HUES64 (cell line): ENCODE results near the gene PPP1R9B.
A peak's percentile ranks its signal among the peaks of the same experiment; 100 is the strongest.

Experiments used
- H3K27ac ChIP-seq: 2 replicates; pipeline ENCODE4 v1.7.0; 2013; ENCODE audit warnings: low read depth, low read length, inconsistent platforms
- H3K27me3 ChIP-seq: 2 replicates; pipeline ENCODE4 v1.6.1; 2013; ENCODE audit warnings: mild to moderate bottlenecking, low read length; ENCODE audit not compliant: insufficient read depth
- H3K36me3 ChIP-seq: 2 replicates; pipeline ENCODE4 v1.6.1; 2013; ENCODE audit warnings: mild to moderate bottlenecking, low read length; ENCODE audit not compliant: insufficient read depth
- H3K4me1 ChIP-seq: 2 replicates; pipeline ENCODE4 v1.6.1; 2013; ENCODE audit warnings: mild to moderate bottlenecking, low read length, moderate library complexity; ENCODE audit not compliant: insufficient read depth
- H3K4me3 ChIP-seq: 2 replicates; pipeline ENCODE4 v1.5.1; 2013; ENCODE audit warnings: mild to moderate bottlenecking, low read length, moderate library complexity
- H3K9ac ChIP-seq: 2 replicates; pipeline ENCODE4 v1.6.1; 2013; ENCODE audit warnings: mild to moderate bottlenecking, low read depth, low read length
- H3K9me3 ChIP-seq: 2 replicates; pipeline ENCODE4 v1.6.1; 2013; ENCODE audit warnings: low read depth, low read length; ENCODE audit not compliant: insufficient read depth
- WGBS: fragments of 150-250, 120-280 bp; methylation state at CpG from one replicate; pipeline ENCODE4 v1.1.7; 2013; ENCODE audit warnings: missing lambda C conversion rate; 5-methylcytosine and 5-hydroxymethylcytosine counted together

Gene PPP1R9B

DNA sequence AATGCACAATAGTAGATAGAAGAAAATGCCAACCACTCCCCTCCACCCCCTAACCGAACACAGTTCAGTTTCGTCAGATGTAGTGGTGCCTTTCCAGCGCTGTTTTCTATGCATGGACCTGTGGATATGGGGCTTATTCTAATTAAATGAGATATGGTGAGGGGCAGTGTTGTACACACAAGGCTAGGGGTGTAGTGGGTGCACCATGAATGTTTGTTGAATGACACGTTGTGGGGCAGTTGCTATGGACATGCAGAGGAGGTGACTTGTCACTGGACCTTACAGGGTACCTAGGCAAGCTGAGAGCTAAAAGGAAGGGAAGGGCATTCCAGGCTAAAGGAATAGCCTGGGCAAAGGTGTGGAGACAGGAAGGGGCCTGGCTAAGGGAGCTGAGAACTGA, 51.9 kb downstream of the PPP1R9B start:
- Histone ChIP-seq H3K9ac (no peak overlapping the region), H3K4me3 (no peak overlapping the region), H3K27me3 (no peaks in the 10 kb centered on the region), H3K4me1 (peaks cover 22% of the 10 kb centered on the region), H3K27ac (no peak overlapping the region), H3K9me3 (no peaks in the 10 kb centered on the region), H3K36me3 (0 out of 2 replicates have a peak, but pooled peaks cover 4% of the 10 kb centered on the region)
- 91% methylated on average over 4 of the region's 4 CpGs for WGBS

DNA sequence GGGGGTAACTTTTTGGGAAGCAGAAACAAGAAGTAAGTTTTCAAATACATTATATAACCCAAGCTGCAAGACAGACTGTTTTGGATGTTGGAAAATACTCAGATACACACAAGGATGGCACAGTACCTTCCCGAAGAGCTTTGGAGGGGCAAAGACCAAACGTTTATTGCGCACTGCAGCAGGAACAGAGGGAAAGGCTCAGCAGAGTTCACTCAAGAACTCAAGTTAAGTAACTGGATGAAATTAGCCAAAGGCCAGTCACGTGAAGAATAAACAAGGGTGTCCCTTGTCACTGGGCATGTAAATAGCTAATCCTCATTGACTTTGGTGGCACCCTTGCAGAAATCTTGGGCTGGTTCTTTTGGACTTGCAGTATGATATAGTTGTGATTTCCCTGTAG, 52.6 kb downstream of the PPP1R9B start:
- Histone ChIP-seq H3K36me3 (0 out of 2 replicates have a peak, but pooled peaks cover 4% of the 10 kb centered on the region), H3K9me3 (no peaks in the 10 kb centered on the region), H3K4me1 (peaks cover 22% of the 10 kb centered on the region), H3K9ac (no peak overlapping the region), H3K27me3 (no peaks in the 10 kb centered on the region), H3K27ac (no peak overlapping the region), H3K4me3 (no peak overlapping the region)
- 89% methylated on average over 4 of the region's 4 CpGs for WGBS

DNA sequence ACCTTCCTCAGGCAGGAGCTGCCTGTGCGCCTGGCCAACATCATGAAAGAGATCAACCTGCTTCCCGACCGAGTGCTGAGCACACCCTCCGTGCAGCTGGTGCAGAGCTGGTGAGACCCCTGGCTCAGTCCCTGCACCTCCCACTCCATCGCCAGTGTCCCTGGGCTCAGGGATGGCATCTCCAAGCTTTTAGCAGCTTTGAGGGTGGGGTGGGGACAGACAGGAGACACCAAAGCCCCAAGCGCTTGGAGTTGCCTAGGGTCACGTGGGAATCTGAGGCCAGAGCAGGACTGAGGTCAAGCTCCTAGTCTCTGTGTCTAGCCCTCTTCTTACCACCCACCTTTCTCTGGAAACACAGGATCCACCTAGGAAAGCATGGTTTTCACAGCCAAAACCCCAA, 53.0 kb downstream of the PPP1R9B start:
- no peak overlapping the region for H3K9ac ChIP-seq
- H3K36me3 ChIP-seq = 0 out of 2 replicates have a peak, but pooled peaks cover 4% of the 10 kb centered on the region
- H3K27ac ChIP-seq = no peak overlapping the region
- no peaks in the 10 kb centered on the region for H3K27me3 ChIP-seq
- 72% methylated on average over 7 of the region's 7 CpGs for WGBS
- no peak overlapping the region for H3K4me3 ChIP-seq
- H3K9me3 ChIP-seq = no peaks in the 10 kb centered on the region
- H3K4me1 ChIP-seq = peaks cover 22% of the 10 kb centered on the region

DNA sequence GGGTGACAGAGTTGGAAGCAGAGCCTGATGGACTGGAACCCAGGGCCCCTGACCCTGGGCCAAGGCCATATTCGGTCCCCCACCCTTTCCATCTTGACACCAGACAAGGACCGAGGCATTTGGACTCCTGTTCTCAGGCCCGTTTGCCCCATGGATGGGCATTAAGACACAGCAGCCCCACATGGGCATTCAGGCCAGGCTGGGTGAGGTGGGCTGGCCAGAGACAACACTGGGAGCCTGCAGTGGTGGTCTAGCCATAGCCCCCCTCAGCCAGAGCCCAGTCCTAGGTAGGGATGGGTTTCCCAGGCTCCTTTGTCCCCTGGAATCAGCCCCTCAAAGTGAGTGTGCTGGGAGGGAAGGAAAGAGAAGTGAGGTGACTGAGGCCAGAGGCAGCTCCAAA, 53.7 kb downstream of the PPP1R9B start:
- Histone ChIP-seq H3K36me3 (0 out of 2 replicates have a peak, but pooled peaks cover 4% of the 10 kb centered on the region), H3K4me3 (no peak overlapping the region), H3K9ac (no peak overlapping the region), H3K4me1 (peaks cover 15% of the 10 kb centered on the region), H3K9me3 (no peaks in the 10 kb centered on the region), H3K27ac (no peak overlapping the region), H3K27me3 (no peaks in the 10 kb centered on the region)
- WGBS = 85% methylated on average over 3 of the region's 3 CpGs

DNA sequence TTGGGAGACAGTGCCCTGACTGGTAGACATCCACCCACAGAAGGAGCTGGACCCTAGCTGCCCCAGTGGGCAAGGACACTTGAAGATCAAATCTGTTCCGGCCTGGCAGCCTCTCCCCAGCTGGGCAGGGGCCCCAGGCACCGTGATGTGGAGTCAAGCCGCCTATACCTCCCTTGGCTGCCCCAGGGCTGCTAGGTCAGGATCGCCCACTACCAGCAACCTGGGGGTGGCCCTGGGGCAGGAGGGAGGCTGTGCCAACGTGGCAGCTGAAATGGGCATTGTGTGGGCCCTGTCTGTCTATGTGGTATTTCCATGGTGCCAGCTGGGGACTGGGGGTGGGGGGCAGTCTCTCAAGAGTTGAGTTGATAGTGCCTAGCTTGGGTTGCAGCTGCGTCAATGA, 54.4 kb downstream of the PPP1R9B start:
- peaks cover 8% of the 10 kb centered on the region; the same call in 1 of the 2 replicates for H3K4me1 ChIP-seq
- H3K27ac ChIP-seq = no peak overlapping the region
- 0 out of 2 replicates have a peak, but pooled peaks cover 4% of the 10 kb centered on the region for H3K36me3 ChIP-seq
- WGBS = 54% methylated on average over 6 of the region's 6 CpGs
- peak overlapping the region; percentile 67 for H3K9ac ChIP-seq
- H3K4me3 ChIP-seq = peak overlapping the region; percentile 93
- no peaks in the 10 kb centered on the region for H3K9me3 ChIP-seq
- H3K27me3 ChIP-seq = no peaks in the 10 kb centered on the region

DNA sequence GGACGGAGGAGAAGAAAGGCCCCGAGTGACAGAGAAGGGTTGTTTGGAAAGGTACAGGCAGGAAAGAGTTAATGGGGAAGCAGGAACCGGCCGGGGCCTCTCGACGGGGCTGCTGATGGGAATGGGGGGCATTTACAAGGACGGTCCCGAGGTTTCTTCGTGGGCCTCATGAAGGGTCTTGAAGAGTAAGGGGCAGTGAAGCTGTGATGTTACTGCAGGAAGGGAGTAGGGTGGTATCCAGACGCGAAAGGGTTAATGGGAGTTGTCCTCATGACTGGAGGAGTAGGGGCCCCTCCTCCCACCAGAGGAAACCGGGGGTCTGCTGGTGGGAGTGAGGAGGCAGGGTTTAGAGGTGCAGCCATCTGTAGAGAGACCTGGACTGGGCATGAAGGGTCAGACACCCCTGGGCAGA, 54.8 kb downstream of the PPP1R9B start:
- H3K36me3 ChIP-seq = 0 out of 2 replicates have a peak, but pooled peaks cover 4% of the 10 kb centered on the region
- 2% methylated on average over 12 of the region's 12 CpGs for WGBS
- H3K4me1 ChIP-seq = peaks cover 4% of the 10 kb centered on the region; the same call in 1 of the 2 replicates
- H3K9ac ChIP-seq = peak overlapping the region; percentile 67
- H3K9me3 ChIP-seq = no peaks in the 10 kb centered on the region
- peak overlapping the region; percentile 68 for H3K27ac ChIP-seq
- no peaks in the 10 kb centered on the region for H3K27me3 ChIP-seq
- peak overlapping the region; percentile 93 for H3K4me3 ChIP-seq

DNA sequence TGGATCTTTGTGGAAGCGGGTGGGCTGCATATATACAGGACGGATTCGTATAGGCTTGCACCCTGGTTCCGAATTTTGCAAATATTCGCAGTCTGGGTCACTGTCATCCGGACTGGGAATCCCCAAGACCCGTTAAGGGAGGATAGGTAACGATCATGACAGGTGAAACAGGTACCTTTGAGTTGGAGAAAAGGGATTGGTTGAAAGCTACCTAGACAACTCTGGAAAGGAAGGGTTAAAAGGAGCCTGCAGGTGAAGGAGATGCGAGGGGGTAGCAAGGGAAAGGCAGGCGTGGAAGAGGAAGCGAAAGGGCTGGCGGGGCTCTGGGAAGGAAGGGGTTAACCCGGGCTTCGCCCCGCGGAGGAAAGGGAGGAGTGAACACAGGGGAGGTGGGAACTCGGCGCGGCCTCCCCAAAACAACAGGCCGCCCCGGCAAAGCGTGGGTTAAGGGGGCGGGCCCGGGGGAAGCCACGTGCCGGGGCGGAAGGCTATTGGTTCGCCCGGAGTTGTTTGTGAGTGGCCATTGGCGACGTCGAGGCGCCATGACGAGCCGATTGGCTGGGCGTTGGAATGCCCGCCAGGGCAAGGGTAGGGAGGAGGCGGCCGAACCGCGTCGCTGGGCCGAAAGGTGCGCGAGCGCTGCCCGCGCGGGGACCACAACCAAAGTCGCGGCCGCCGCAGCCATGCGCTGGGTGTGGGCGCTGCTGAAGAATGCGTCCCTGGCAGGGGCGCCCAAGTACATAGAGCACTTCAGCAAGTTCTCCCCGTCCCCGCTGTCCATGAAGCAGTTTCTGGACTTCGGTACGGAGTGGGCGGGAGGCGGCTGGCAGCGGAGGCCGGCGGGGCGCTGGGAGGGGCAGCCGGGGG, 55.5 kb downstream of the PPP1R9B start, which contains the start of gene PDK2:
PDK2 (plus strand) TSS at position 599 of the 867 bp plus-strand sequence; CDS start at position 684, 85 bp downstream.
- H3K9ac ChIP-seq = peak within 1 kb of the TSS; percentile 67
- H3K27me3 ChIP-seq = no peaks in the 10 kb centered on the region
- peaks cover 4% of the 10 kb centered on the region; the same call in 1 of the 2 replicates for H3K4me1 ChIP-seq
- peak within 1 kb of the TSS; percentile 68 for H3K27ac ChIP-seq
- H3K36me3 ChIP-seq = peaks cover 6% of the 10 kb centered on the region; the same call in 1 of the 2 replicates
- peak within 1 kb of the TSS; percentile 93 for H3K4me3 ChIP-seq
- 1% methylated on average over 68 of the region's 68 CpGs for WGBS
- H3K9me3 ChIP-seq = no peaks in the 10 kb centered on the region

DNA sequence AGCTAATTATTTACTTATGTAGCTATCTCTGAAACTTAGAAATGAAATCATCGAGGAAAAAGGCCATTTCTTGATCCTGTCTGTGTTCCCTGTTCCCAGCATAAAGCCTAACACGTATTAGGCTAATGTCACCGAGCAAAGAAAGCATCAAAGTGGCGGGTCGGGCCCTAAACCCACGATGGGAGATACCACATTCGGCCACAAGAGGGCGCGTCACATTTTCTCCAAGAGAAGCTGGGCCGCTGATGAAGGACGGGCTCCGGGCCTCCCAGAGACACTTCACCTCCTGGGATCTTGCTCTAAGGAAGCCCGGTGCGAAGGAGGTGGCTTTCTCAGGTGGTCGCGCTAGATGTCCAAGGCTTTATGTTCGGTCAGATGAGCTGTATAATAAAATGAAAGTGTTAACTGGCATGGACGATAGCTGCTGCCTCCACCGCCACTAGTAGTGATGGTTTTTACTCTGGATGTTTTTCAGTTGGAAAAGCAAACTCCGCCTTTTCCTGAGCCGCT, 56.2 kb downstream of the PPP1R9B start:
- Histone ChIP-seq H3K9me3 (no peaks in the 10 kb centered on the region), H3K9ac (no peak overlapping the region), H3K4me1 (peaks cover 4% of the 10 kb centered on the region; the same call in 1 of the 2 replicates), H3K27ac (no peak overlapping the region), H3K27me3 (no peaks in the 10 kb centered on the region), H3K4me3 (peak overlapping the region; percentile 93), H3K36me3 (peaks cover 10% of the 10 kb centered on the region; the same call in 1 of the 2 replicates)
- 2% methylated on average over 21 of the region's 21 CpGs for WGBS

DNA sequence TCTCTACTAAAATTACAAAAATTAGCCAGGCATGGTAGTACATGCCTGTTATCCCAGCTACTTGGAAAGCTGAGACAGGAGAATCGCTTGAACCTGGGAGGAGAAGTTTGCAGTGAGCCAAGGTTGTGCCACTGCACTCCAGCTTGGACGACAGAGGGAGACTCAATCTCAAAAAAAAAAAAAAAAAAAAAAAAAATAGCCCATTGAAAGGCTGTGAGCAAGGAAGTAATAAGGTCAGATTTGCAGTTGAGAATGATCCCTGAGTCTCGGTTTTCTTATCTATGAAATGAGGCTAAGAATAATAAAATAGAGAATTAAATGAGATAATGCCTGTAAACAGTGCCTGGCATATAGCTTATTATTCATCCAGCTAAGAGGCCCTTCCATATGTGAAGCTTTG, 56.7 kb downstream of the PPP1R9B start:
- Histone ChIP-seq H3K9me3 (no peaks in the 10 kb centered on the region), H3K4me1 (peaks cover 4% of the 10 kb centered on the region; the same call in 1 of the 2 replicates), H3K27me3 (no peaks in the 10 kb centered on the region), H3K4me3 (no peak overlapping the region), H3K9ac (no peak overlapping the region), H3K36me3 (peaks cover 10% of the 10 kb centered on the region; the same call in 1 of the 2 replicates), H3K27ac (no peak overlapping the region)
- 56% methylated on average over 2 of the region's 3 CpGs for WGBS

DNA sequence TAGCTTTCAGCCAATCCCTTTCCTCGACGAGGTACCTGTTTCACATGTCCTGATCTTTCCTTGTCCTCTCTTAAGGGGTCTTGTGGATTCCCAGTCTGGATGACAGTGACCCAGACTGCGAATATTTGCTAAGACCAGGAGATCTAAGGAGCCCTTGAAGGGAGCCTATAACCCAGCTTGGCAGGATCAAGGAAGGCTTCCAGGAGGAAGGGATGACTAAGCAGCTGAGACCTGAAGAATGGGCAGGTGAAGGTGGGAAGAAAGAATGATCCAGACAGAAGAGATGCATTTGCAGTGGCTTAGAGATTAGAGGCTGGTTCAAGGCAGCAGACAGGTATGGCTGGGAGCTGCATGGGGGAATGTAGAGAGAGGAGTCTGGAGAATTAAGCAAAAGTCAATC, 57.2 kb downstream of the PPP1R9B start:
- peaks cover 5% of the 10 kb centered on the region; the same call in 1 of the 2 replicates for H3K36me3 ChIP-seq
- no peak overlapping the region for H3K27ac ChIP-seq
- no peaks in the 10 kb centered on the region for H3K27me3 ChIP-seq
- H3K4me3 ChIP-seq = no peak overlapping the region
- WGBS = 85% methylated on average over 3 of the region's 3 CpGs
- no peak overlapping the region for H3K9ac ChIP-seq
- no peaks in the 10 kb centered on the region for H3K9me3 ChIP-seq
- peaks cover 4% of the 10 kb centered on the region; the same call in 1 of the 2 replicates for H3K4me1 ChIP-seq

DNA sequence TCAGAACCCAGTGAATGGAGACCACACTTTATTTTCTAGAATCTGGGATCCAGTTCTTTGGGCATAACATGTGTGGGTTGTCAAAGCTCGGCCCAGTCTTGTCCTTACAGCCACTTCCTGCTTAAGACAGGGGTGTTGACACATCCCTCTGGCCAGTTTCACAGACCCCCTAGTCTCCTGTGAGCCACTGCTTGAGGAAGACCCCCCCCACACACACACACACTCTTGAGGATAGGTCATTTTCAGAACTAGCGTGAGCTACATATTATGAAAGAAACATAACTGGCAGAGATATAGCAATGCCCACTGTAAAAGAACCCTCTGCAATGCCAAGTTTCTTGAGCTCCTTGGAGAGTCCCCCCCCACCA, 58.6 kb downstream of the PPP1R9B start:
- Histone ChIP-seq H3K9ac (no peak overlapping the region), H3K36me3 (peaks cover 5% of the 10 kb centered on the region; the same call in 1 of the 2 replicates), H3K4me1 (peaks cover 4% of the 10 kb centered on the region; the same call in 1 of the 2 replicates), H3K27me3 (no peaks in the 10 kb centered on the region), H3K27ac (no peak overlapping the region), H3K9me3 (no peaks in the 10 kb centered on the region), H3K4me3 (no peak overlapping the region)
- WGBS = 44% methylated on average over 1 of the region's 2 CpGs
